ENCODE results near the gene SORBS1.

The SORBS1 gene

DNA sequence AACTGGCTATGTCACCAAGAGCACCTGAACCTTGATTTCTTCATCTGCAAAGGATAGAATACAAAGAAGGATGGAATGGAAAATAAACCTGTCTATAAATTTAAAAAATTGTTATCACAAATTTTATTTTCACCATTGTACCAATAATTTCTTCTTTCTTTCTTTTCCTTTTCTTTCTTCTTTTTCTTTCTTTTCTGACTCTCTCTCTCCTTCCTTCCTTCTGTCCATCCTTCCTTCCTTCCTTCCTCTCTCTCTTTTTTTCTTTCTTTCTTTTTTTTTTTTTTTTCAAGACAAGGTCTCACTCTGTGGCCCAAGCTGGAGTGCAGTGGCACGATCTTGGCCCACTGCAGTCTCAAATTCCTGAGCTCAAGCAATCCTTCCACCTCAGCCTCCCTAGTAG lies 36.6 kb upstream of the SORBS1 start:
- ATAC-seq: no peak
- TF ChIP-seq GLIS3 (CRISPR knock-in tag; IDR thresholded peaks at IDR 0.05) (no peak), ZNF70 (CRISPR knock-in tag; IDR thresholded peaks at IDR 0.05) (no peak), PPARA (CRISPR knock-in tag; IDR thresholded peaks at IDR 0.05; ENCODE audit: borderline replicate concordance) (no peak), TSHZ2 (CRISPR knock-in tag; IDR thresholded peaks at IDR 0.05) (no peak), TCF4 (CRISPR knock-in tag; IDR thresholded peaks at IDR 0.05; ENCODE audit: borderline replicate concordance) (no peak), ESRRG (CRISPR knock-in tag; IDR thresholded peaks at IDR 0.05) (no peak), ZC3H10 (CRISPR knock-in tag; IDR thresholded peaks at IDR 0.05) (no peak), ARNTL (CRISPR knock-in tag; IDR thresholded peaks at IDR 0.05; ENCODE audit: borderline replicate concordance, low read depth) (no peak), BACH2 (CRISPR knock-in tag; IDR thresholded peaks at IDR 0.05; ENCODE audit: borderline replicate concordance) (no peak), CSRNP3 (CRISPR knock-in tag; IDR thresholded peaks at IDR 0.05) (no peak), ISL1 (CRISPR knock-in tag; IDR thresholded peaks at IDR 0.05) (no peak), TOX (CRISPR knock-in tag; IDR thresholded peaks at IDR 0.05; ENCODE audit: borderline replicate concordance) (no peak), ZFP30 (CRISPR knock-in tag; IDR thresholded peaks at IDR 0.05) (no peak), SNAI2 (CRISPR knock-in tag; IDR thresholded peaks at IDR 0.05) (no peak), ZNF565 (CRISPR knock-in tag; conservative IDR thresholded peaks at IDR 0.05; ENCODE audit: low read depth) (no peak), CSDC2 (CRISPR knock-in tag; IDR thresholded peaks at IDR 0.05) (no peak)

- TF ChIP-seq GLIS3 (CRISPR knock-in tag; IDR thresholded peaks at IDR 0.05) (no peak), ZFP3 (CRISPR knock-in tag; IDR thresholded peaks at IDR 0.05) (no peak), PATZ1 (CRISPR knock-in tag; IDR thresholded peaks at IDR 0.05; ENCODE audit: borderline replicate concordance) (no peak), ISL1 (CRISPR knock-in tag; IDR thresholded peaks at IDR 0.05) (no peak), ZNF70 (CRISPR knock-in tag; IDR thresholded peaks at IDR 0.05) (no peak), ARNTL (CRISPR knock-in tag; IDR thresholded peaks at IDR 0.05; ENCODE audit: borderline replicate concordance, low read depth) (no peak), TCF4 (CRISPR knock-in tag; IDR thresholded peaks at IDR 0.05; ENCODE audit: borderline replicate concordance) (no peak), PPARA (CRISPR knock-in tag; IDR thresholded peaks at IDR 0.05; ENCODE audit: borderline replicate concordance) (no peak), ZFP30 (CRISPR knock-in tag; IDR thresholded peaks at IDR 0.05) (no peak), TSHZ2 (CRISPR knock-in tag; IDR thresholded peaks at IDR 0.05) (no peak), SNAI2 (CRISPR knock-in tag; IDR thresholded peaks at IDR 0.05) (no peak), ZNF8 (CRISPR knock-in tag; IDR thresholded peaks at IDR 0.05) (no peak), ESRRG (CRISPR knock-in tag; IDR thresholded peaks at IDR 0.05) (no peak), BACH2 (CRISPR knock-in tag; IDR thresholded peaks at IDR 0.05; ENCODE audit: borderline replicate concordance) (no peak), ZC3H10 (CRISPR knock-in tag; IDR thresholded peaks at IDR 0.05) (no peak)
- TF ChIP-seq, protein P1, sequence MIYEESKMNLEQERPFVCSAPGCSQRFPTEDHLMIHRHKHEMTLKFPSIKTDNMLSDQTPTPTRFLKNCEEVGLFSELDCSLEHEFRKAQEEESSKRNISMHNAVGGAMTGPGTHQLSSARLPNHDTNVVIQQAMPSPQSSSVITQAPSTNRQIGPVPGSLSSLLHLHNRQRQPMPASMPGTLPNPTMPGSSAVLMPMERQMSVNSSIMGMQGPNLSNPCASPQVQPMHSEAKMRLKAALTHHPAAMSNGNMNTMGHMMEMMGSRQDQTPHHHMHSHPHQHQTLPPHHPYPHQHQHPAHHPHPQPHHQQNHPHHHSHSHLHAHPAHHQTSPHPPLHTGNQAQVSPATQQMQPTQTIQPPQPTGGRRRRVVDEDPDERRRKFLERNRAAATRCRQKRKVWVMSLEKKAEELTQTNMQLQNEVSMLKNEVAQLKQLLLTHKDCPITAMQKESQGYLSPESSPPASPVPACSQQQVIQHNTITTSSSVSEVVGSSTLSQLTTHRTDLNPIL (CRISPR knock-in tag; IDR thresholded peaks at IDR 0.05; ENCODE audit: low read depth): no peak
- TF ChIP-seq, protein P2, sequence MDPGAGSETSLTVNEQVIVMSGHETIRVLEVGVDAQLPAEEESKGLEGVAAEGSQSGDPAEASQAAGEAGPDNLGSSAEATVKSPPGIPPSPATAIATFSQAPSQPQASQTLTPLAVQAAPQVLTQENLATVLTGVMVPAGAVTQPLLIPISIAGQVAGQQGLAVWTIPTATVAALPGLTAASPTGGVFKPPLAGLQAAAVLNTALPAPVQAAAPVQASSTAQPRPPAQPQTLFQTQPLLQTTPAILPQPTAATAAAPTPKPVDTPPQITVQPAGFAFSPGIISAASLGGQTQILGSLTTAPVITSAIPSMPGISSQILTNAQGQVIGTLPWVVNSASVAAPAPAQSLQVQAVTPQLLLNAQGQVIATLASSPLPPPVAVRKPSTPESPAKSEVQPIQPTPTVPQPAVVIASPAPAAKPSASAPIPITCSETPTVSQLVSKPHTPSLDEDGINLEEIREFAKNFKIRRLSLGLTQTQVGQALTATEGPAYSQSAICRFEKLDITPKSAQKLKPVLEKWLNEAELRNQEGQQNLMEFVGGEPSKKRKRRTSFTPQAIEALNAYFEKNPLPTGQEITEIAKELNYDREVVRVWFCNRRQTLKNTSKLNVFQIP (CRISPR knock-in tag; IDR thresholded peaks at IDR 0.05; ENCODE audit: borderline replicate concordance, low read depth): no peak
- no peak for ATAC-seq
These were observed 26.9 kb upstream of the SORBS1 start for GRCh38 chr10:95588025-95588424.

Data from SK-N-SH treated with all-trans-retinoic acid at 6 μM for 48 hours (cell line).